ENCODE data around the gene GADD45B.
"Not testable (repeated sequence)": the region's sequence is repeated elsewhere in the genome, so short reads cannot be mapped to it uniquely, and the experiment has no call there.

Gene GADD45B

DNA sequence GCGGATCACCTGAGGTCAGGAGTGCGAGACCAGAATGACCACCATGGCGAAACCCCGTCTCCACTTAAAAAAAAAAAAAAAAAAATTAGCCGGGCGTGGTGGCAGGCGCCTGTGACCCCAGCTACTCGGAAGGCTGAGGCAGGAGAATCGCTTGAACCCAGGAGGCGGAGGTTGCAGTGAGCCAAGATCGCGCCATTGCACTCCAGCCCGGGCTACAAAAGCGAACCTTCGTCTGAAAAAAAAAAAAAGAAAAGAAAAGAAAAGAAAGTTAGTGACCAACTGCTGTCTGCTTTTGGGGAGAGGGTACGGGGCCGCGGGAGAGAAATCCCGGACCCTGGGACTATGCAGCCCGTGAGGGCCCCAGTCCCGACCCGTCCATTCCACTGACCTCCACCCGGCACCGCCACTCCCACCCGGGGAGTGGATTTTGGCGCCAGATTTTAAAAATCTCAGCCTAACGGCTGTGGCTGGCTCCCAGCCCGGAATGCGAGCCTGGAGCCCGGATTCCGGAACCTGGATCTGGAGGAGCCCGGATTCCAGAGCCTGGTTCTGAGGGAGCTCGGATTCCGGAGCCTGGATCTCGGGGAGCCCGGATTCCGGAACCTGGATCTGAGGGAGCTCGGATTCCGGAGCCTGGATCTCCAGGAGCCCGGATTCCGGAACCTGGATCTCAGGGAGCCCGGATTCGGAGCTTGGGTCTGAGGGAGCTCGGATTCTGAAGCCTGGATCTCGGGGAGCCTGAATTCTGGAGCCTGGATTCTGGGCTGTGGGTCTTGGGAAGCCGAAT lies 13.1 kb upstream of the GADD45B start:
- DNase-seq (ENCODE audit: low read depth) = peak; percentile 80
- peak overlapping the region; percentile 68 for H3K4me3 ChIP-seq (ENCODE audit: low read depth, low read length)

DNA sequence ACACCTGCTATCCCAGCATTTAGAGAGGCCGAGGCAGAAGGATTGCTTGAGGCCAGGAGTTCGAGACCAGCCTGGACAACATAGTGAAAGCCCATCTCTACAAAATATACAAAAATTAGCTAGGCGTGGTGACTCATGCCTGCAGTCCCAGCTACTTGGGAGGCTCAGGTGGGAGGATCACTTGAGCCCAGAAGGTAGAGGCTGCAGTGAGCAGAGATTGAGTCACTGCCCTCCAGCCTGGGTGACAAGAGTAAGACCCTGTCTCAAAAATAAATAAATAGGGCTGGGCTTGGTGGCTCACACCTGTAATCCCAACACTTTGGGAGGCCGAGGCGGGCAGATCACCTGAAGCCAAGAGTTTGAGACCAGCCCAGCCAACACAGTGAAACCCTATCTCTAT lies 12.2 kb upstream of the GADD45B start:
- not testable (repeated sequence) for H3K4me3 ChIP-seq (ENCODE audit: low read depth, low read length); DNase-seq (ENCODE audit: low read depth)

GRCh38 chr19:2464389-2464788 lies 11.5 kb upstream of the GADD45B start:
- DNase-seq (ENCODE audit: low read depth) = no peak
- no peak overlapping the region for H3K4me3 ChIP-seq (ENCODE audit: low read depth, low read length)

DNA sequence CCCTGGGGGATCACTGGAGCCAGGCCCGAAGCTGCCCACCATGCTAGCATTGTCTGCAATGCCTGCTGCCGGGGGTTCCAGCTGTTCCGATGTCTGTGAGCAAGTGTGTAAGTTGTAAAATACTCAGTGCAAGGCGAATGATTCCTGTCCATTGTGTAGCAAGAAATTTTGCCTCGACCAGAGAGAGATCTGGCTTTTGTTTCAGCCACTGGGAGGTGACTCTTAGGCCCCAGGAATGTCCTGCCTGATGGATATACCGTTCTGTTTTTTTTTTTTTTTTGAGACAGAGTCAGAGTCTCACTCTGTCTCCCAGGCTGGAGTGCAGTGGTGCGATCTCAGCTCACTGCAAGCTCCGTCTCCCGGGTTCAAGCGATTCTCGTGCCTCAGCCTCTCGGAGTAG lies 7.3 kb upstream of the GADD45B start:
- no peak overlapping the region for H3K4me3 ChIP-seq (ENCODE audit: low read depth, low read length)
- DNase-seq (ENCODE audit: low read depth) = no peak

GRCh38 chr19:2469102-2469914 lies 6.6 kb upstream of the GADD45B start:
- peak; percentile 87 for DNase-seq (ENCODE audit: low read depth)
- H3K4me3 ChIP-seq (ENCODE audit: low read depth, low read length) = no peak overlapping the region

- DNase-seq (ENCODE audit: low read depth); H3K4me3 ChIP-seq (ENCODE audit: low read depth, low read length): not testable (repeated sequence)
Measured at GRCh38 chr19:2469915-2470200, 6.1 kb upstream of the GADD45B start.

DNA sequence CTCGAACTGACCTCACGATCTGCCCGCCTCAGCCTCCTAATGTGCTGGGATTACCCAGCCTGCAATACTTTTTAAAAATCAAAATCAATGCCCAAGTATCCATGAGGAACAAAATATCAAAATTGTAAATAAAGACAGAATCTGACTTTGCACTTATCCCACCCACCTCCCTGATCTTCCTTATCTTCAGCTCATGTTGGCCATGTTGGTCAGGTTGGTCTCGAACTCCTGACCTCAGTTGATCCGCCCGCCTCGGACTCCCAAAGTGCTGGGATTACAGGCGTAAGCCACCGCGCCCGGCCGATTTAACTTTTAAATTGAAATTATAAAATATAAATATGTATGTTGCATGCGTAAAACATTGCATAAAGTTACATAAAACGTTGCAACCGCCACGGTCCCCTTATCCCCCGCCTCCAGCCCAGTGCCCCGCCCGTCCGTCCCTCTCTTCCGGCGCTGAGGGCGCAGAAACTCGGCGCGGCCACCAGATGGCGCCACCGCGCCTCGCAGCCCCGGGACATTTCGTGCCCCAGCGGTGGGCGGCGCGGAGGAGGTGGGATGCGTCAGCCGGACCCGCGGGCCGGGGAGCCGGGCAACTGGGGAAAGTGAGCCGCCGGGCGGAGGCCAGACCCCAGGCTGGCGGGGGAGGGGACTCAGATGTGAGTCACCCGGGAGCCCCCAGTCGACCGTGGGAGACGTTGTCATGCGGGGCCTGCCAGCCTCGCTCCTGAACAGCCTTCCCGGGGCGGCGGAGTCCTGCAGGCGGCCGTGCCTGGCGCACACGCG lies 1.5 kb upstream of the GADD45B start:
- peak overlapping the region; percentile 97 for H3K4me3 ChIP-seq (ENCODE audit: low read depth, low read length)

GRCh38 chr19:2475018-2475701 lies 767 bp upstream of the GADD45B start:
- peak overlapping the region; percentile 97 for H3K4me3 ChIP-seq (ENCODE audit: low read depth, low read length)
- no peak for DNase-seq (ENCODE audit: low read depth)

More for the DNA sequence above, 1.5 kb upstream of the GADD45B start:
- DNase-seq (ENCODE audit: low read depth) = peak; percentile 83

DNA sequence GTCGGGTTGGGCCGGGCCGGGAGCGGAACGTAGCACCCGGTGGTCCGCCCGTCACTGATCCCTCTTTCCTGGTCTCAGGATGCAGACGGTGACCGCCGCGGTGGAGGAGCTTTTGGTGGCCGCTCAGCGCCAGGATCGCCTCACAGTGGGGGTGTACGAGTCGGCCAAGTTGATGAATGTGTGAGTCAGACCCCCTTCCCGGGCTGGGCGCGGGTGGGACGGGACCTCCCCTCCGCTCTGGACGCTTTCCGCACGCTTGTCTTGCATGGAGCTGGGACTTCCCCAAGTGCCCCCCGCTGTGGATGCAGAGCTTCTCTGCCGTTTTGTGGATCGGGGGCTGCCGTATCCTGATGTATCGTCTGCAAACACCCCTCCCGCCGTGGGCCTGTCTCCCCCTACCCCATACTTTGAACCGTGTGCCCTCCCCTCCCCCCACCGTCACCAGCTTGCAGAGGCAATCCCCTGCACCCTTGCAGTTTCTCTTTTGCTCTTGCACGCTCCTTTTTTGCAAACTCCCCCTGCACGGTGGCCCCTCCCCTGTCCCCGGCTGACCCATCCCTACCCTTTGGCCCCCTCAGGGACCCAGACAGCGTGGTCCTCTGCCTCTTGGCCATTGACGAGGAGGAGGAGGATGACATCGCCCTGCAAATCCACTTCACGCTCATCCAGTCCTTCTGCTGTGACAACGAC lies 669 bp downstream of the GADD45B start:
- peak overlapping the region; percentile 97 for H3K4me3 ChIP-seq (ENCODE audit: low read depth, low read length)
- no peak for DNase-seq (ENCODE audit: low read depth)

DNA sequence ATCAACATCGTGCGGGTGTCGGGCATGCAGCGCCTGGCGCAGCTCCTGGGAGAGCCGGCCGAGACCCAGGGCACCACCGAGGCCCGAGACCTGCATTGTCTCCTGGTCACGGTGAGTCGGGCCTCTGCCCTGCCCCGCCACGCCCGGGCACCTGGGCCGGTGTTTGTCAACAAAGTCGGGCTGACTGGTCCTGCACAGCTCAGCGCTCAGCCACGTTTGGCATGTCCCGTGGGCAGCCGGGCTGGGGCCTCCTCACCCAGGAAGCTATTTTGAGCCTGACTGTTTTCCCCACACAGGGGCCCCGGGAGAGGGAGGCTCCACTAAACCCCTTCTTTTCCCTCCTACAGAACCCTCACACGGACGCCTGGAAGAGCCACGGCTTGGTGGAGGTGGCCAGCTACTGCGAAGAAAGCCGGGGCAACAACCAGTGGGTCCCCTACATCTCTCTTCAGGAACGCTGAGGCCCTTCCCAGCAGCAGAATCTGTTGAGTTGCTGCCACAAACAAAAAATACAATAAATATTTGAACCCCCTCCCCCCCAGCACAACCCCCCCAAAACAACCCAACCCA lies 1.3 kb downstream of the GADD45B start:
- peak overlapping the region; percentile 97 for H3K4me3 ChIP-seq (ENCODE audit: low read depth, low read length)
- DNase-seq (ENCODE audit: low read depth) = no peak

GRCh38 chr19:2477732-2478191 lies 1.8 kb downstream of the GADD45B start:
- no peak for DNase-seq (ENCODE audit: low read depth)

DNA sequence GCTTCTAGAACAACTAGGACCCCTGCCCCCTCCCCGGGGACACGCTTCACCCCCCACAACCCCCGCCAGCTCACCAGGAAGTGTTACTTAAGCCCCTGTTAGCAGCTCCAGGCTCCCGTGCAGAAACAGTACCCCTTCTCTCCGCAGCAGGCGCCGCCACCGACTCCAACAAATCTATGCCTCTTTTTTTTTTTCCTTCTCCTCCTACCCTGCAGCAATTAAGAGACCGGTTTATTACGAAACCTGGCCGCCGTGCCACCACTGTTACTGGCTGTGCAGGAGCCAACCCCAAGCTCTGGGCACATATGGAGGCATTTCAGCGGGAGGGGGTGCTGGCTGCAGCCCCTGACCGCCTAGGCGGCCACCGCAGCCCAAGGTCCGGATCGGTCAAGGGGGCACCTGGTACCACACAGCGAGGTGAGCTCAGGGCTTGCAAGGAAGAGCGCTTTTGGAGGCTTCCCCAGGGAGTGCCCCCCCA lies 2.4 kb downstream of the GADD45B start:
- peak overlapping the region; percentile 97 for H3K4me3 ChIP-seq (ENCODE audit: low read depth, low read length)
- no peak for DNase-seq (ENCODE audit: low read depth)

More at GRCh38 chr19:2477732-2478191, 1.8 kb downstream of the GADD45B start:
- peak overlapping the region; percentile 97 for H3K4me3 ChIP-seq (ENCODE audit: low read depth, low read length)

GRCh38 chr19:2478756-2479555 lies 3.0 kb downstream of the GADD45B start:
- DNase-seq (ENCODE audit: low read depth) = no peak
- peak overlapping the region; percentile 97 for H3K4me3 ChIP-seq (ENCODE audit: low read depth, low read length)

DNA sequence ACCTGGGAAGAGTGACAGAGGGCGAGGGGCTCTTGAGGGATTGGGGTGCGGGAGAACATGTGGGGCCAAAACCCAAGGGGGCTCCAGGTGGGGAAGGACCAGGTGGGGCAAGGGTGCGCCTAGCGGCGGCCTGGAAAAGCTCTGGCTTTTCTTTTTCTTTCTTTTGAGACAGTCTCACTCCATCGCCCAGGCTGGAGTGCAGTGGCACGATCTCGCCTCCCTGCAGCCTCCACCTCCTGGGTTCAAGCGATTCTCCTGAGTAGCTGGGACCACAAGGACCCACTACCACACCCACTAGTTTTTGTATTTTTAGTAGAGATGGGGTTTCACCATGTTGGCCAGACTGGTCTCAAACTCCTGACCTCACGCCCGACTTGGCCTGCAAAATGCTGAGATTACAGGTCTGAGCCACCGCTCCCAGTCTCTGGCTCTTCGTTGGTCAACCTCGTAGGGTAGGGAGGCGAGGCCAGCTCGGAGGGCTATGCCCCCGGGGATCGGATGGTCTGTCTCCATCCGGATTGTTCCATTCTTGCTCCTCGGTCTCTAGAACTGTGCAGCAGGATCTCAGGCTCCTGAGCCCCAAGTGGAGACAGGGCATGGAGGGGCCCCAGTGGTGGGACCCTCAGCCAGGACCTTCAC lies 3.7 kb downstream of the GADD45B start:
- DNase-seq (ENCODE audit: low read depth) = no peak
- no peak overlapping the region for H3K4me3 ChIP-seq (ENCODE audit: low read depth, low read length)

GRCh38 chr19:2481466-2481865 lies 5.5 kb downstream of the GADD45B start:
- no peak for DNase-seq (ENCODE audit: low read depth)

DNA sequence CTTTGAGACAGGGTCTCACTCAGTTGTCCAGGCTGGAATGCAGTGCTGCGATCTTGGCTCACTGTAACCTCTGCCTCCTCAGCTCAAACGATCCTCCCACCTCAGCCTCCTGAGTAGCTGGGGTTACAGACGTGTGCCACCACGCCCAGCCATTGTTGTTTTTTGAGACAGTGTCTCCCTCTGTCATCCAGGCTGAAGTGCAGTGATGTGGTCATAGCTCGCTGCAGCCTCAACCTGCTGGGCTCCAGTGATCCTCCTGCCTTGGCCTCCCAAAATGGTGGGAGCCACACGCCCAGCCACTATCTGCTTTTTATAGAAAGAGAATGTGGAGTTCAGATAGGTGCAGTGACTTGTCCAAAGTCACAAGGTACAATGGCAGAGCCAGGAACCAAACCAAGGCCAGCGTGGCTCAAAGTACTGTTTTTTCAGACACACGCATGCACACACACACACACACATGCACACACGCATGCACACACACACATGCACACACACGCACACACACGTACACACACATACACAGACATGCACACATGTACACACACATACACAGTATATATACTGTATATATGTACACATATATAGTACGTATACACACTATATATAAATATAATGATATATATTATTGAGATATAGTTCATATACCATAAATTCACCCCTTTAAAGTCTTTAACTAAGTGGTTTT lies 6.6 kb downstream of the GADD45B start:
- H3K4me3 ChIP-seq (ENCODE audit: low read depth, low read length) = no peak overlapping the region
- DNase-seq (ENCODE audit: low read depth) = no peak

More at GRCh38 chr19:2481466-2481865, 5.5 kb downstream of the GADD45B start:
- no peak overlapping the region for H3K4me3 ChIP-seq (ENCODE audit: low read depth, low read length)

DNA sequence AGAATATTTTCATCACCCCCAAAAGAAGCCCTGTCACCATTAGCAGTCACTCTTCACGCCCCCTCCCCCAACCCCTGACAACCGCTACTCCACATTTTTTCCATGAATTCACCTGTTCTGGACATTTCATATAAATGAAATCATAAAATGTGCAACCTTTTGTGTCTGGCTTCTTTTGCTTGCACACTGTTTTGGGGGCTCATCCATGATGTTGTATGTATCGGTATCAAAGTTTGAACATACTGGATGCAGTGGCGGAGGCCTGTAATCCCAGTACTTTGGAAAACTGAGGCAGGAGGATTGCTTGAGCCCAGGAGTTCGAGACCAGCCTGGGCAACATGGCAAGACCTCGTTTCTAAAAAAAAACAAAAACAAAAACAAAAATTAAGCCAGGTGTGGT lies 7.2 kb downstream of the GADD45B start:
- DNase-seq (ENCODE audit: low read depth) = no peak
- no peak overlapping the region for H3K4me3 ChIP-seq (ENCODE audit: low read depth, low read length)

Data from skeletal muscle cell (primary cell).